Measurements from ENCODE around the gene BNC2.
A peak's percentile ranks its signal among the peaks of the same experiment; 100 is the strongest.

Gene BNC2

DNA sequence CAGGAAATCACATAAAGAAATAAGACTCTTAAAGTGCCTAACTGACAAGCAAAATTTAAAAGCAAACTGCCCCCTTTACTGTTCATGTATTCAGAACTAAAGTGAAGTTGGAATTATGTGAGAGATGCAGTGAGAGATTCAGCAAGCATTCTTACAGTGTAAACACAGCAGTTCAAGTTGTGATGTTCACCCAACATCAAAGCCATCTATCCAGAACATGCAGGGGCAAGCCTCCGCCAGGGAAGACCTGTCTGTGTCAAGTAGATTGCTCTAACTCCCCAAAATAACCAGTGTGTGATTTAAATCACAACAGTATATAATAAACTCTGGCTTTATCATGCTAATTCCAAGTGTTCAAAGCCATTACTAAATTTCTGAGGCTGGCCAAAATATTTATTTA lies 233.3 kb downstream of the BNC2 start:
- Mint-ChIP-seq H3K4me3 (no peak overlapping the region), H3K27me3 (ENCODE audit: low read depth) (no peaks in the 10 kb centered on the region), H3K4me1 (peaks cover 45% of the 10 kb centered on the region), H3K36me3 (ENCODE audit: low read depth) (no peaks in the 10 kb centered on the region), H3K27ac (peak overlapping the region; percentile 13 to 63 (median 51)), H3K9me3 (no peaks in the 10 kb centered on the region)
- TF ChIP-seq, protein P1, sequence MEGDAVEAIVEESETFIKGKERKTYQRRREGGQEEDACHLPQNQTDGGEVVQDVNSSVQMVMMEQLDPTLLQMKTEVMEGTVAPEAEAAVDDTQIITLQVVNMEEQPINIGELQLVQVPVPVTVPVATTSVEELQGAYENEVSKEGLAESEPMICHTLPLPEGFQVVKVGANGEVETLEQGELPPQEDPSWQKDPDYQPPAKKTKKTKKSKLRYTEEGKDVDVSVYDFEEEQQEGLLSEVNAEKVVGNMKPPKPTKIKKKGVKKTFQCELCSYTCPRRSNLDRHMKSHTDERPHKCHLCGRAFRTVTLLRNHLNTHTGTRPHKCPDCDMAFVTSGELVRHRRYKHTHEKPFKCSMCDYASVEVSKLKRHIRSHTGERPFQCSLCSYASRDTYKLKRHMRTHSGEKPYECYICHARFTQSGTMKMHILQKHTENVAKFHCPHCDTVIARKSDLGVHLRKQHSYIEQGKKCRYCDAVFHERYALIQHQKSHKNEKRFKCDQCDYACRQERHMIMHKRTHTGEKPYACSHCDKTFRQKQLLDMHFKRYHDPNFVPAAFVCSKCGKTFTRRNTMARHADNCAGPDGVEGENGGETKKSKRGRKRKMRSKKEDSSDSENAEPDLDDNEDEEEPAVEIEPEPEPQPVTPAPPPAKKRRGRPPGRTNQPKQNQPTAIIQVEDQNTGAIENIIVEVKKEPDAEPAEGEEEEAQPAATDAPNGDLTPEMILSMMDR (IDR thresholded peaks at IDR 0.05; ENCODE audit: unreplicated experiment in 3 of 3), result no peak

- Mint-ChIP-seq H3K9me3 (no peaks in the 10 kb centered on the region), H3K27ac (no peak overlapping the region), H3K27me3 (ENCODE audit: low read depth) (no peaks in the 10 kb centered on the region), H3K36me3 (ENCODE audit: low read depth) (no peaks in the 10 kb centered on the region), H3K4me1 (peaks cover 47% of the 10 kb centered on the region), H3K4me3 (no peak overlapping the region)
- TF ChIP-seq, protein P1 (IDR thresholded peaks at IDR 0.05; ENCODE audit: unreplicated experiment in 3 of 3), result no peak
These were observed 236.7 kb downstream of the BNC2 start for GRCh38 chr9:16633794-16634193.

- peak overlapping the region in 2 of 3 experiments; percentile 2 to 19 for H3K4me3 Mint-ChIP-seq
- peaks cover 73% of the 10 kb centered on the region for H3K4me1 Mint-ChIP-seq
- no peaks in the 10 kb centered on the region for H3K36me3 Mint-ChIP-seq (ENCODE audit: low read depth)
- TF ChIP-seq, protein P1 (IDR thresholded peaks at IDR 0.05; ENCODE audit: unreplicated experiment in 3 of 3), result no peak
- H3K27me3 Mint-ChIP-seq (ENCODE audit: low read depth), result no peaks in the 10 kb centered on the region
- peak overlapping the region; percentile 90 to 98 (median 93) for H3K27ac Mint-ChIP-seq
- H3K9me3 Mint-ChIP-seq, result no peaks in the 10 kb centered on the region
These were observed 242.1 kb downstream of the BNC2 start for GRCh38 chr9:16628413-16628812.

DNA sequence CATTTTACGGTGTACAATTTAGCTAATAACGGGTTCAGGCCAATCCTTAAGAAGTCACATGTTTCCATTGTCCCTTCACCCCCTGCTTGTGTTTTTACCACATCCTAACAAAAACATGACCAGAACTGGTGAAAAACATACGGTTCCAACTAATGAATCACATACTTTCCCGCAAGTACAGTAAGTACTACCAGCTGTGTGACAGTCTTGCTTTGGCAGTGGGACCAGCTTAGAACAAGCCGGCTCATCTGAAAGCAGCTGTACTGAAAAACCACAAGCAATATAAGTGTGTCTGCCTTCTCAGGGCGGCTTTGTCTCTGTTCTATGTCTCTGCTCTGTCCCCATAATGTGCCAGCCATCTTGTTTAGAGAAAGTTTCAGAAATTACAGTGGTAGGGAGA lies 242.5 kb downstream of the BNC2 start:
- H3K27me3 Mint-ChIP-seq (ENCODE audit: low read depth), result no peaks in the 10 kb centered on the region
- H3K9me3 Mint-ChIP-seq, result no peaks in the 10 kb centered on the region
- peaks cover 78% of the 10 kb centered on the region for H3K4me1 Mint-ChIP-seq
- H3K4me3 Mint-ChIP-seq, result peak overlapping the region in 2 of 3 experiments; percentile 2 to 19
- TF ChIP-seq, protein P1 (IDR thresholded peaks at IDR 0.05; ENCODE audit: unreplicated experiment in 3 of 3), result no peak
- H3K36me3 Mint-ChIP-seq (ENCODE audit: low read depth), result no peaks in the 10 kb centered on the region
- H3K27ac Mint-ChIP-seq, result peak overlapping the region; percentile 90 to 98 (median 93)

DNA sequence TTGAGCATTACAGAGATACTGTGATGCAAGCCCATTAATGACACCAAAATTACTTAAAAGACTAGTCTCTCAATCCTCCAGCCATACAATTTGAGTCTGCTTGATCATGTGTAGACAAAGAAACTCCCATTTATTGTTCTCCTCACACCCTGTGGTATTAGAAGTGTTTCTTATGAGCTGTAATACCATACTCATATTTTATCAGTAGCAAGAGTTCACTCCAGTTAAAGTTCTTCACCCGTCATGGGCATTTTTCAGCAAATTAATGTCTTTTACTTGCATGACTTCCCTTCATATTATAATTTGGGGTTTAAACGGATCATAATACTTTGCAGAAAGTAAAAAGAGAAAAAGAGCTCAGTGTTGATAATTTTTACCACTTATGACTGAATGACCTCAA lies 242.9 kb downstream of the BNC2 start:
- no peaks in the 10 kb centered on the region for H3K36me3 Mint-ChIP-seq (ENCODE audit: low read depth)
- peaks cover 81% of the 10 kb centered on the region for H3K4me1 Mint-ChIP-seq
- H3K4me3 Mint-ChIP-seq, result peak overlapping the region in 2 of 3 experiments; percentile 9 to 42
- TF ChIP-seq, protein P1 (IDR thresholded peaks at IDR 0.05; ENCODE audit: unreplicated experiment in 3 of 3), result no peak
- no peaks in the 10 kb centered on the region for H3K27me3 Mint-ChIP-seq (ENCODE audit: low read depth)
- peak overlapping the region; percentile 90 to 98 (median 93) for H3K27ac Mint-ChIP-seq
- no peaks in the 10 kb centered on the region for H3K9me3 Mint-ChIP-seq

GRCh38 chr9:16626577-16627130 lies 243.8 kb downstream of the BNC2 start:
- H3K27ac Mint-ChIP-seq, result peak overlapping the region; percentile 90 to 98 (median 93)
- TF ChIP-seq, protein P1 (IDR thresholded peaks at IDR 0.05; ENCODE audit: unreplicated experiment in 3 of 3), result no peak
- peaks cover 84% of the 10 kb centered on the region for H3K4me1 Mint-ChIP-seq
- no peaks in the 10 kb centered on the region for H3K27me3 Mint-ChIP-seq (ENCODE audit: low read depth)
- H3K9me3 Mint-ChIP-seq, result no peaks in the 10 kb centered on the region
- H3K36me3 Mint-ChIP-seq (ENCODE audit: low read depth), result no peaks in the 10 kb centered on the region
- peak overlapping the region; percentile 6 to 72 (median 70) for H3K4me3 Mint-ChIP-seq
